Measurements from ENCODE around the gene HMGN4.
"Not testable (repeated sequence)": the region's sequence is repeated elsewhere in the genome, so short reads cannot be mapped to it uniquely, and the experiment has no call there.

HMGN4 gene

DNA sequence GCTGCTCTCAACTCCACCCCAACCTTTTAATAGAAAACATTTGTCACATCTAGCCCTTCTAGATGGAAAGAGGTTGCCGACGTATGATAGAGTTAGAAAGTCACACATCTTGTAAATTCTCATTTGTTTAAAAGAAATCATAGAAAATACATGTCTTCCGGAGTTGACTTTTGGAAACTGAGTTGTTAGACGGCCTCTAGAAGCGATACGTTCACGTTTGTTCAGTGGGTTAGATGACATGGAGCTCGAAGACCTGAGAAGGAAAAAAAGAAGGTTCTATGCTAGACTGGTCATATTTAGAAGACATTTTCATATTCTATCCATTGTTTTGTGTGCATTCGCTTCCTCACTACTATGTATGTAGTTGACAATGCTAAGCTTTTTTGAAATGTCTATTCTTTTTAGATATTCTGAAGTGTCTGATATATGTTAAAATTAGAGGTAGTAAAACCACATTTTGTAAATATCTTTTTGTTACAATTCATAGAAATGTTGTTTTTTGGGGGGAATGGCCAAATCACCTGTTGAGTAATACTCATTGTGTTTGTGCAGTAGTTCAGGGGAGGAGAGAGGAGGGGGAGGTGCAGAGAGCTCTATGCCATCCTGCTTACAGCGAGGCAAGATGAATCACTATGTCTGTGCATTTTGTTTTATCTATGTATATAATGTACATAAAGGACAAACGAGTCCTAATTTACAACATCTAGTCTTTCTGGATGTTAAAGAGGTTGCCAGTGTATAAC, 15.5 kb upstream of the HMGN4 start:
- not testable (repeated sequence) for DNase-seq

DNA sequence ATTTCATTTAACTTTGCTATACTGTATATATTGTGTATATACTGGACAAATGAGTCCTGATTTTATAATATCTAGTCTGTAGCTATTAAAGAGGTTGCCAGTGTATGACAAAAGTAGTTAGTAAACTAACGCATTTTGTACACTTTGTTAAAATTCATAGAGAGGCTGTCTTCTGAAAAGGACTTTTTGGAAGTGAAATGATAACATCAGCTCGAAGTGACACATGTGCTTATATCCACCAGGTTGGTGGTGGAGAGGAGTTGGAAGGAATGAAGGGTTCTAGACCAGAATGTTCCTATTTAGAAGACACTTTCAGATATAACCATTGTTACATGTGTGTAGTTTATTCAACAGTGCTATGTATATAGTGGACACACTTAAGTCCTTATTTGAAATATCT, 13.9 kb upstream of the HMGN4 start:
- not testable (repeated sequence) for DNase-seq

DNA sequence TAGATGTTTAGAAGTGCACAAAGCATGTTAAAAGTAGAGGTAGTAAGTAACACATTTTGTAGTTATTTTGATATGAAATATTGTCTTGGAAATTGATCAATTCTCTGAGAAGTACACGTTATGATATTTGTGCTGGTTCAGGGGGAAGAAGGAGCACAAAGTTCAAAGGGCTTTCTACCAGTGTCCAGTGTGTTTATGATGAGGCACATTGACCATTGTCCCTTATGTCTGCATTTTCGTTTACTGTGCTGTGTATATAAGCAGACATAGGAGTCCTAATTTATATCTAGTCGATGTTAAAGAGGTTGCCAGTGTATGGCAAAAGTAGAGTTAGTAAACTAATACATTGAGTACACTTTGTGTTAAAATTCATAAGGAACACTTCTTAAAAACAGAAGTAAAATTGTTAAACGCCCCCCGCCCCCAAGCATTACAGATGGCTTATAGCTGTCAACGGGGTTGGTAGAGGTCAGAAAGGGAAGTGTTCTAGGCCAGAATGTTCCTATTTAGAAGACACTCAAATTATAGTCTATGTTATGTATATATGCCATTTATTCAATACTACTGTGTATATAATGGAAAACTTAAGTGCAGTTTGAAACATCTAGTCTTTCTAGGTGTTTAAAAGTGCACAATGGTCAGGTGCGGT, 13.3 kb upstream of the HMGN4 start:
- no peak for DNase-seq

DNA sequence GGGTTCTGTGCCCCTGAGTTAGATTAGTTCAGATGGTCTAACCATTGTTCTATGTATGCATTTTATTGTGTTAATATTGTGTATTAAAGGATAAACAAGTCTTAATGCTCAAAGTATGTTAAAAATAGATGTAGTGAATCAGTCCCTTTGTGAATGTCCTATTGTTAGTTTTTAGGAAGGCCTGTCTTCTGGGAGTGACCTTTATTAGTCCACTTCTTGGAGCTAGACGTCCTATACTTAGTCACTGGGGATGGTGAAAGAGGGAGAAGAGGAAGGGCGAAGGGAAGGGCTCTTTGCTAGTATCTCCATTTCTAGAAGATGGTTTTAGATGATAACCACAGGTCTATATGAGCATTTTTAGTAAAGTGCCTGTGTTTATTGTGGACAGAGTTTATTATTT, 12.3 kb upstream of the HMGN4 start:
- no peak for DNase-seq

DNA sequence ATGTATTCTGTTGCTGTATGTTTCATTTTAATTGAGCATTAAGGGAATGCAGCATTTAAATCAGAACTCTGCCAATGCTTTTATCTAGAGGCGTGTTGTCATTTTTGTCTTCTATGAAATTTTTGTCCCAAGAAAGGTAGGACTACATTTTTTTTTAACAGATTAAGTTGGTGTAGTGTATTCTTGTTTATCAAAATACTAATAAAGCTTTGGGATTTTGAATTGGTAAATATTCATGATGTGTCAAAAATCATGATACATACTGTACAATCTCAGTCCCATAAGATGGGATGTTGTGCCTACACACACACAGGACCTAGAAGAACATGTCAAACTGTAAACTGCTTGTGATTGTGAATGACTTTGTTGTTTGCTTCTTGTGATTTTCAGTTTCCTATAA, 11.2 kb upstream of the HMGN4 start:
- no peak for DNase-seq

DNA sequence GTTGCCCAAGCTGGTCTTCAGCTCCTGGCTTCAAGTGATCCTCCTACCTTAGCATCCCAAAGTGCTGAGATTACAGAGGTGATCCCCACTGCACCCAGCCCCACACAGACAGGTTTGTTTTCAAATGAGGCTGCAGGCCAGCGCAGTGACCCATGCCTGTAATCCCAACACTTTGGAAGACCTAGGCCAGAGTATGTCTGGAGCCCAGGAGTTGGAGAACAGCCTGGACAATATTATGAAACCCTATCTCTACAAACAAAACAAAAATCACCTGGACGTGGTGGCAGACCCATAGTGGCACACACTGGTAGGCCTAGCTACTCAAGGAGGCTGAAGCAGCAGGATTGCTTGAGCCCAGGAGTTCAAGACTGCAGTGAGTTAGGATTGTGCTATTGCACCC, 8.0 kb upstream of the HMGN4 start:
- no peak for DNase-seq

DNA sequence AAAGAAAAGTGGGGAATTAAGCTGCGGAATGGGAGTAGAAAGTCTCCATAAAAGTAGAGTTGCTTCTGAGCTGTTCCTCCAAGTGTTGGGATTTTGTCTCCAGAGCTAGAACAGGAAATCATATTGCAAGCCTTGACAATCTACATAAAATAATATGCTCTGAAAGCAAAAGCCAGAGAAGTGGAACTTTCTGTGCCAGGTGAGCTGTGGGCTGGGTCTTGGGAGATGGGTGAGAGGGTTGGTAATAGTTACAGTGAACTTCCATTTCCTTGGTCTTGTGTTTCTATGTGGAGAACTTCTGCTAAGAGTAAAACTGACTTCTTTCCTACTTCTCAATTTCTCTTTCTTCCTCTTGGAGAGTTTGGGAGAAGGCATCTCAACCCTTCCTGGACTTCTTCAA, 6.3 kb upstream of the HMGN4 start:
- DNase-seq, result no peak

DNA sequence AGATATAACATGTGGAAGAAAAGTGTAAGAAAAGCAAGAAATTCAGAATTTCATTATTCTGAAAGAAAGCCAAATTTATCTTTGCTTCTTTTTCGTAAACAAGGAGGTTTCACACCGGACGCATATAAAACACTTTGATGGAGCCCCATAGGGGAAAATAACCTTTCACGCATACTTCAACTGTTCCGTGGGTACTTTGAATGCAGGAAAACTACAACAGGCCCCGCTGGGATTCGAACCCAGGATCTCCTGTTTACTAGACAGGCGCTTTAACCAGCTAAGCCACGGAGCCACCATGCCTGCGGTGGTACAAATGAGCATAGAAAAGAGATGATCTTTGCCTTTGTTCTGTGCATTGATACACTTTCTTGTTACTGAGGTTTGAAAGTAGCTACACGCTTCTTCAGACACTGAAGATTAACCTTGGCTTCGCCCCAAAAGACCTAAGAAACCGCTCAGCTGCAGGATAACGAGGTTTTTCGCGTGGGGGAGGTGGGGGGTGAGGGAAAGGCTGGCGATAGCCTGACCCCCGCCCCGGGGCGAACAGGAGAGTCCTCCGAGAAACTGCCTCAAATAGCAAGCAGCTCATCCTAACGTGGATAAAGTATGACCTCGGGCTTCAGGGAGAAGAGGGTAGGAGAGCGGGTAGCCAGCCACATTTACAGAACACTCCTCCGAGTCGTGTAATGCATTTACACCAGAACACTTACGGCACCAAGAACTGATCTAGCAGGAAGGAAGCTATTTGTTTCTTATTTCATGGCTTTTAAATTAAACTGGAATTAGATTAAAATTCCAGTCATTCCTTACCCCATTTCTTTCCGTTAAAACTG, 5.3 kb upstream of the HMGN4 start:
- peak; percentile 90 for DNase-seq

DNA sequence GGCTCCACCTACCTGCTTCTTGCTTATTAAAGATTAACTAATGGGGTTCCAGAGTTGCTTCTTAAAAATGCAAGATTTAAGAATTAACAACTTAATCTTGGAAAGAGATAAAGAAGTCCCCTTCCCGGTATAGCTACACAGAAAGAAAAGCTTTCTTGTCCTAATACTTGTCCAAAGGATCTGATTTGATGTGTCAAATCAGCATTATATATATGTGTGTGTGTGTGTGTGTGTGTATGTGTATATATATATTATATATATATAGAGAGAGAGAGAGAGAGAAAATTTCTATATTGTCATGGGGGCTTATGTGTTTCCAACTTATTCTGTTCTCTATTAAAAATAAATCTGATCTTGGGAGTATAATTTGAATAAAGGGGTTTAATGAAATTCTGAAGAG, 4.6 kb upstream of the HMGN4 start:
- no peak for DNase-seq

DNA sequence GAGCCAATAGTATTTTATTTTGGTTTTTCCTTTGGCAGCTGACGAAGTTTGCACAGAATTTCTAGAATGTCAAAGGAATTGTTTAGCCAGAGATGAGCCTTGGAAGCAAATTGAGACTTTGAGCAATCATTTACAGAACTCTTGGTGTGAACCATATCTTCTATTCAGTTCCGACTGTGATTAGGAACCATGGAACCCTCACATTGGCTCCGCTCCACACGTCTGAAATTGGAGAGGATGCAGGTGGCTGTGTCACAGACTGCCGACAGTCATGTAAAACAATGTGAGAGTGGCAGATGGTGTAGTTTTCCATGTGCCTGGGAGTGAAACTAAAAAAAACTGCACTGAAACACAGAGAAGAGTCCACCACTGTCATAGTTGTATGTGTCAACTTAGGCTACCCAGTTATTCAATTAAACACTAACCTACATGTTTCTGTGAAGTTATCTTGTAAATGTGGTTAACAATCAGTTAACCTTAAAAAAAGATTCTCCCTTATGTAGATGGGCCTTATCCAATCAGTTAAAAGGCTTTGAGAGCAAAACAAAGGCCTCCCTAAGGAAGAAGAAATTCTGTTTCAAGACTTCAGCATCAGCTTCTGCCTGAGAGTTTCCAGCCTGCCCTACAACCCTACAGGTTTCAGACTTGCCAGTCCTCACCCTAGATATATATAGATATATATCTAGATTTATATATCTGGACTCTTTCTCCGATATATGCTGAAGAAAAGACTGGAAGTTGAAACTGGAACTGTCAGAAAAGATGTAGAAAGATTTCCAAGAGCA, 3.3 kb upstream of the HMGN4 start:
- DNase-seq, result no peak

DNA sequence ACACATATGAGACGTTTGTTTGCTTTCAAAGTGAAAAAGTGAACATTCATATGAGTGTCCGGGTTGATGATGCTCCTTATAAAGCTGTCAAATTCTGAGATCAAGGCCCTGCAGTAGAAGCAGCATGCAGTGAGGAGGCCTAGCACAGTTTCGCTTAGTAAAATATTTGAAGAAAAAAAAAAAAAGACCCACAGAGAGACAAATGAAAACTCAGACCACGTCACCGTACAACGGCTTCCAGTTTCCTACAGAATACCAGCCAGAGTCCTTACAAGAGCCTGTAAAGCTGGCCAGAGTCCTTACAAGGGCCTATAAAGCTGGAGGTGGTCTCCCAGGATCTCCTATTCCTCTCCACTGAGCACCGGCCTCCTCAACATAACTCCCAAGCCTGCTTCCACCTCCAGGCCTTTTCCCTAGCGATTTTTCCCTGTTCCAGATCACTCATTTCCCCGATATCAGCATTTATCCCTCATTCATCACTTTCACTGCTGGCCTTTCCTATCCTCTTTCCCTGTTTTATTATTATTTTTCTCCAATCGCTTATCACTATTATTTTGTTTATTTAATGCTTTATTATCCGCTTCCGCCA, 1.5 kb upstream of the HMGN4 start:
- peak; percentile 14 for DNase-seq

DNA sequence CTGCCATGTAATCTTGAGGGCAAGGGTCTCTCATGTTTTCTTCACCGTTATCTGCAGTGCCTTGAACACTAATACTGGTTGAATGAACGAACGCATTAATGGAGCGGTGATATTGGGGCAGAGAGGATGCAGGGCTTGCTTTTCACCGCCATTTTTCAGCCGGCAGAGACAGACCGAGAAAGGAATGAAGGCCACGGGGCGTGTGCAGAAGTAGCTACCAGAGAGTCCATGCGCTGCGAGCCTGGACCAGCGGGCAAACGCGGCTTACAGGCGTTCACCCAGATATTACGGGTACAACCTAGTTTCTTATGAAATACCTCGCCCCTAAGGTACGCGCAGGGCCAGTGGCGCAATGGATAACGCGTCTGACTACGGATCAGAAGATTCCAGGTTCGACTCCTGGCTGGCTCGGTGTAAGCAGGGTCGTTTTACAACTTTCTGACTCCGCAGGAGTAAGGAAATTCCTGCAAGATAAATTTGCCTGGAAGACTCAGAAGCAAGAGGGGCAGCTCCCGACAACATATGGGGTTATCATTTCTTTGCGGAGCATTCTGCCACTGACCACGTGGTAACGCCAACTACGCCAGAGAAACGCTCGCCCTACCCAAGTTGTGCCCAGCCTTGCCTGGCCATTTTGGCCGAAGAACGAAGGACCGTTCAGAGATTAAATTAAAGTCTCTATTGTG, 863 bp upstream of the HMGN4 start:
- peak; percentile 95 for DNase-seq

DNA sequence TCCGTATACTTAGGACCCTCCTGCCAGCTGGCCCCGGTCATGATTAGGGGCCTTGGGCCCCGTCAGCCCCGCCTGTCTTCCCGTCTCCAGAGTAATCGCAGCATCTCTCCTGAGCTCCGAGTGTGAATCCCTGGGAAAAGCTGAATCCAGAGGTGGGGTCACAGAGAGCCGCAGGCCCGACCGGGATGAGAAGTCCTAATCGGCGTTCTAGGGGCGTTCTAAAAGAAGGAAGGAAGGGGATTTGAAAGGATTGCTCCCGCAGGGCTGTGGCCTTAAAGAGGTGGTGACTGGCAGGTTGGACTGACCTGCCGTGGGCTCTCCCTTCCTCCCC, 371 bp downstream of the HMGN4 start:
- no peak for DNase-seq

DNA sequence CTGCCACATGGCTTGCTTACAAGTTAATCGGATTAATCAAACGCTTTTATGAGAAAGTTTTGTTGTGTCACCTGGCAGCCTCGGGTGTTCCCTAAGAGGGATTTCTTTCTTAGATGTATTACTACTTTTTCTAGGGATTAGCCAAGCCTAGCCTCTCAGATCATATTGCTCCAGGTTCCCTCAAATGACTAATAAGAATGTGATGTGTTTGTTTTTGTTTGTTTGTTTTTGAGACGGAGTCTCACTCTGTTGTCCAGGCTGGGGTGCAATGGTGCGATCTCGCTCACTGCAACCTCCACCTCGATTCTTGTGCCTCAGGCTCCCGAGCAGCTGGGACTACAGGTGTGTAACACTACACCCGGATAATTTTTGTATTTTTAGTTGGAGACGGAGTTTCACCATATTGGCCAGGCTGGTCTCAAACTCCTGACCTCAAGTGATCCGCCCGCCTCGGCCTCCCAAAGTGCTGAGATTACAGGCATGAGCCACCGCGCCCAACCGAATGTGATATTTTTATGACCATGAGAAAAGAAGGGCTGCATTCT, 977 bp downstream of the HMGN4 start:
- no peak for DNase-seq

DNA sequence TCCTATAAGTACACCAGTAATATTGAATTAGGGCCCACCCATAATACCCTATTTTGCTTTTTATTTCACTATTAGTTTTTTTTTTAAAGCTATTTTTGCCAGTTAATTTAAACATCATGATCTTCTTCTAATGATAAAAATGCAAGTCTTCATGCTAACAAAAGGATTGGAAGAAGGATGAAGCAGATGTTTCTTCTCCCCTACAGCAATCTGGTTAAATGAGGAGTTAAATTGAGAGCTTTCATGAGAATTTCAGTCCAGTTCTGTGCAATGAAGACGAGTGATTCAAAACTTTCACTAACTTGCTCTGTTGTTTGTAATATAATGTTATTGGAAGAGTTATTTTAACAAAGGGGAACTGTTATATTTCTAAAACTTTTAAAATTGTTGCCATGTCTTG, 3.4 kb downstream of the HMGN4 start:
- DNase-seq, result no peak

DNA sequence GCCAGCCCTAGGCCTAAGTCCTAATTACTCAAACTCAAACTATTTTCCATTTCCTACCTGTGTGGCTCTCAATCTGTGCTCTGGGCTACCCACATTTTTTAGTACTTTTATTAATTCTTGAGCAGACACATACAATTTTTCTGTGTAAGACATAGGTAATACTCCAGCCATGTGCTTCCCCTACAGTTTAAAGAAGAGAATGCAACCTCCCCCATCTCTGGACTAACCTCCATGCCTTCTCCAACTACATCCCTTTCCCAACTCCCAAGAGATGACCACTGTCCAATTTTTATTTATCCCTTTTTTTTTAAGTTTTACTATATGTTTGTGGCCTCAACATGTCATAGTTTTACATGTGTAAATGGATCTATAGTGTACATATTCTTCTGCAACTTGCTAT, 5.8 kb downstream of the HMGN4 start:
- DNase-seq, result no peak

DNA sequence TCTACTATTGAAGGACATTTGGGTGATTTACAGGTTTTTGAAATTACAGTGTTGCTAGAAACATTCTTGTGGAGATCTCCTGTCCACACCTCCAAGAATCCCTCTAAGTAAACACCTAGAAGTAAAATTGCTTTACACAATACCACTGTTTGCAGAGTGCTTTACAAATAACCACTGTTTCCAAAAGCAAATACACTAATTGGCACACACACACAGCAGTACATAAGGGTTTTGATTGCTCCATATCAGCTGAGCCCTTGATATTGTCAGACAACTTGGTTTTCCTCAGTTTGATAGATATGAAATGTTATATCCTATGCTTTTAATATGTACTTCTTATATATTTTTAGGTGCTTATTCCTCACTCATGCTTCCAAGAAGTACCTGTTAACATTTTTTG, 6.3 kb downstream of the HMGN4 start:
- no peak for DNase-seq

DNA sequence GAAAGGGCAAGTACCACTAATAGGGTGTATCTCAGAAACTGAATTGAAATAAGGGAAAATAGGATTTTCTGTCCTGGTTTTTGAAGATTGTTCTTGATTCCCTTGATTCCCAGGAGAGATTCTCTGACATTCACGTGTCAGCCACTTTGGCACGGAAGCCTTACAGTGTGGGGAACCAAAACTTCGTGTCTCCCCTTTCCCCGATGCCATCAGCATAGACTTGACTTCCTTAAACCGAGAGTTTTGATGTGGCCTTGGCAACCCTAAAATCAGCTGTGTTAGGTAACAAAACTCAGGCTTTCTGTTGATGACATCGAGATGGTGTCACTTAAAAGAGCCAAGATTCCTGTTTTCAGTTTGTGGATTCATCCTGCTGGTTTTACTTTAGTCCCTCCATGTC, 7.5 kb downstream of the HMGN4 start:
- peak; percentile 18 for DNase-seq

DNA sequence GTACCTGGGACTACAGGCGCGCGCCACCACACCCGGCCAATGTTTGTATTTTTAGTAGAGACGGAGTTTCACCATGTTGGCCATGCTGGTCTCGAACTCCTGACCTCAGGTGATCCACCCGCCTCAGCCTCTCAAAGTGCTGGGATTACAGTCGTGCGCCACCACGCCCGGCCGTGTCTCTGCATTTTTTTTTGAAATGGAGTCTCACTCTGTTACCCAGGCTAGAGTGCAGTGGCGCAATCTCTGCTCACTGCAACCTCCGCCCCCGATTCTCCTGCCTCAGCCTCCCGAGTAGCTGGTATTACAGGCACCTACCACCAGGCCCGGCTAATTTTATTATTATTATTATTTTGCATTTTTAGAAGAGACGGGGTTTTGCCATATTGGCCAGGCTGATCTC, 9.2 kb downstream of the HMGN4 start:
- not testable (repeated sequence) for DNase-seq

DNA sequence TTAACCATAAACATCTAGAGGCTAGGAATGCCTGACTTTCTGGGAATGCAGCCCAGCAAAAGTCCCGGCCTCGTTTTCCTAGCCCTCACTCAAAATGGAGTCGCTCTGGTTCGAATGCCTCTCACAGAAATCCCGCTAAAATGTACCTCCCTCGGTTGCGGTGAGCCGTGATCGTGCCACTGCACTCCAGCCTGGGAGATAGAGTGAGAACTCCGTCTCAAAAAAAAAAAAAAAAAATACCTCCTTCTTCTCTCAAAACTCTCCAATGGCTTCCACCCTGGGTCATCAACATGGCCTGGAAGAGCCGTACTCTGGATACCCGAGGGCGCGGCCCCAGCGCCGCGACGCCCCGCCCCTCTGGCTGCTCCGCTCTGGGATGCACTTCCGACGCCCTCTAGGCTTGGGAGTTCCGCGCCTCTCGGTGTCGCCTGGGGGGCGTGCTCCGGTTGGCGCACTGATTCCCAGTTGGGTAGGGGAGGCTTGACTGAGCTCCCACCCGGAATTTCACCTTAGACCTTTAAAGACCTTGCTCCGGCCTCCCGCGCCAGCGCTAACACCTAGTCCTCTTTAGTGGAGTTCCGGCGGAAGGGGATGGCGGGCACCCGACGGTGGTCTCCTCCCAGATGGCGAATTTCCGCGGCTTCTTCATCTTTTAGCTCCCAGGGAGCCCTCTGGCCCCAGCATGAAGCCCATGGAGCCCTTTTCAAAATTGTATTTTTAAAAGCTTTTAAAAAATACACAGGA, 12.3 kb downstream of the HMGN4 start:
- peak; percentile 8 for DNase-seq

DNA sequence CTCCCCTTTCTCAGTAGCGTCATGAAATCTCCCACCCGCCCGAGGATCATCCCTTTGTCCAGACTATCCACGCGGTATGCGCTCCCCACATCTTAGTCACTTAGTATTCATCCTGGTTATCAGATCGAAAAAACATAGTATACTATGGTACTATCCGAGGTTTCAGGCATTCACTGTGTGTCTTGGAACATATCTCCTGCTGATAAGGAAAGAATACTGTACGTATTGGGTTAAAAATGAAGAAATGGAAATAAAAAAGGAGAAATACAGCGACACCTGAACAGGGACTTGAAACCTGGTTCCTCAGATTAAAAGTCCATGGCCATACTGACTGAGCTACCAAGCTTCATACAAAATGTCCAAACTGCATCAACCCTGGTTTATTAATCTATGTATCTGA, 14.0 kb downstream of the HMGN4 start:
- DNase-seq, result no peak
